GM06990 (cell line): ENCODE results near the gene FHIT.

Experiments
- DNase-seq: peaks from one replicate; pipeline ENCODE4 v3.0.0-alpha.2; 2011; ENCODE audit not compliant: insufficient read length; ENCODE audit errors: extremely low read depth
- H3K27me3 ChIP-seq: replicated peaks from 2 replicates; pipeline ENCODE4 v1.6.0; 2011; ENCODE audit warnings: low read length; ENCODE audit not compliant: control insufficient read depth, insufficient read depth
- H3K36me3 ChIP-seq: 2 replicates; pipeline ENCODE4 v1.5.1; 2011; ENCODE audit warnings: low read length; ENCODE audit not compliant: control insufficient read depth, insufficient read depth
- H3K4me3 ChIP-seq: replicated peaks from 2 replicates; pipeline ENCODE4 v1.5.1; 2011; ENCODE audit warnings: low read depth, mild to moderate bottlenecking, control low read depth, low read length
- CTCF ChIP-seq: IDR thresholded peaks from 2 replicates; pipeline ENCODE4 v1.5.1; 2011; ENCODE audit warnings: low read length, control low read depth, mild to moderate bottlenecking, inconsistent platforms; ENCODE audit not compliant: insufficient read depth, poor library complexity, severe bottlenecking

FHIT gene

DNA sequence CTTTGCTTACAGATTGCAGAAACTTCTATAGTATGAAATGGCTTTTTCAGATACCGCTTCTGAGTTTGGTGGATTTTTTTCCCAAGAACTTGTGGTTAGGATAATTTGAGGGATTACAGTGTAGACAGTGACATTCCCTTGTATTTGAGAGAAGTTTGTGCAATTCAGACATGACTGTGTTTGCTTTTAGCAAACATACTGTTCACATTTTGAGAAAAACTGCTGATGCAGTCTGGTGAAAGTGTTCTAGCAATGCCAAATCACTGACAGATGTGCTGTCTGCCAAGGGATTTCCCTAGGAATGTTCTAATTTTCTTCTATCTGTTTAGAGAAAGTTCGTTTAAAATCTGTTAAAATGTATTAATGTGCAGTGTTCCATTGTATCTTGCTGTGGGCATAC, 652.6 kb downstream of the FHIT start:
- Histone ChIP-seq H3K4me3 (no peak overlapping the region), H3K27me3 (no peaks in the 10 kb centered on the region), H3K36me3 (no peaks in the 10 kb centered on the region)
- DNase-seq: no peak
- no peak for TF ChIP-seq CTCF

- Histone ChIP-seq H3K27me3 (no peaks in the 10 kb centered on the region), H3K4me3 (no peak overlapping the region), H3K36me3 (no peaks in the 10 kb centered on the region)
- TF ChIP-seq CTCF: no peak
- no peak for DNase-seq
Observed at GRCh38 chr3:60594025-60594424, 657.2 kb downstream of the FHIT start.

GRCh38 chr3:60591267-60591666, 660.0 kb downstream of the FHIT start:
- TF ChIP-seq CTCF: no peak
- Histone ChIP-seq H3K36me3 (no peaks in the 10 kb centered on the region), H3K4me3 (no peak overlapping the region), H3K27me3 (no peaks in the 10 kb centered on the region)
- DNase-seq: no peak

DNA sequence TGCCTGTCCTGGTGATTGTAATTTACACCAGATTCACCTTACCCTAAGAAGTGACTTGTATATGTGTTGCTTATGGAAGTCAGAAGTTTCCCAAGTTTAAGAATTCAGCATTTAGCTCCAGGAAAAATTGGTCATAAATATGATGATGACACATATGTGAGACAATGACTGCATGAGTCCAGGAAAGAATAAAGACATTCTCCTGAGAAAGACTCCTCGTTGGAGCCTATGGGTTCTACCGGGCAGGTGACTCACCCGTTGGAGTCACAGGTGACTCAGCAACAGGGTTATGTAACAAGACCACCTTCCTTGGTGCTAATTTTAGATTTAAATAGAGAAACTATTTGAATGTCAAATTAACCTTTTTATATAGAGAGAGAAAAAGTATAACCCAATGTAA, 662.4 kb downstream of the FHIT start:
- H3K4me3 ChIP-seq: no peak overlapping the region
- no peak for DNase-seq
- TF ChIP-seq CTCF: no peak

DNA sequence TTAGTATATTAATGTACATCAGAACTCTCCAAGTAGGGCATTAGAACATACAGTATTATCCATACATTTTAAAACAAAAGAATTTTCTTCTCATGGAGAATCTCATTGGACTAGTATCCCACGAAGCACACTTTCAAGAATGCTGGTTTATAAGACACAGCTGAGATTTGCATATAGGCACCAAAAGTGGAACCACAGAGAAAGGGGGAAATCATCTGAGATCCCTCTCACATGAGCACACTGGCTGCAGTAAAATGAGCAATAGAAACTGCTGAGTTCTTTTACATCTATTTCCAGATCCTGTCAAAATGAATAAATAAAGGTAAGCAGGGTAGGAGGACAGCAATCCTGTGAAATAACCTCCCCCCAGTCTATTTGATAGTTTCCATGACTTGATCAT, 665.3 kb downstream of the FHIT start:
- no peaks in the 10 kb centered on the region for H3K27me3 ChIP-seq
- TF ChIP-seq CTCF: no peak
- H3K36me3 ChIP-seq: no peaks in the 10 kb centered on the region
- H3K4me3 ChIP-seq: no peak overlapping the region
- no peak for DNase-seq

More for the DNA sequence above, 662.4 kb downstream of the FHIT start:
- Histone ChIP-seq H3K36me3 (no peaks in the 10 kb centered on the region), H3K27me3 (no peaks in the 10 kb centered on the region)

DNA sequence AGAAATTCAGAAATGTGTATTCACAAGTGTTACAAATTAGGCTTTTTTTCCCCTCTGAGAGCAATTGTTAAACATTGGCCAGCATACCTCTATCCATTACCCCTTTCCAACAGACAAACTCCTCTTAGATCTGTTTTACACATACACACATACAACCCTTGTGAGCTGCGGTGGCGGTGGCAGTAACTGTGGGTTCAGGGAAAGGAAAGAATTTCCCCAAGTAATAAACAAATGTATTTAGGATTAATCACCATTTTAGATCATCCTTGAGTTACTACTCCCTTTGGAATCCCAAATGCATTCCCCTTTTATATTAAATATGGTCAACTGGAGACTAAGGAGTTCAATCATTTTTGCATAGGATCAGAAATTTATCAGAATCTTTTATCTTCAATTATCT, 667.0 kb downstream of the FHIT start:
- Histone ChIP-seq H3K36me3 (no peaks in the 10 kb centered on the region), H3K27me3 (no peaks in the 10 kb centered on the region), H3K4me3 (no peak overlapping the region)
- TF ChIP-seq CTCF: no peak
- no peak for DNase-seq
